Fibroblast of pulmonary artery (primary cell): ENCODE measurements around the gene TRIO.

Experiments
- DNase-seq: peaks from one replicate; pipeline ENCODE4 v3.0.0-alpha.2; 2010; ENCODE audit warnings: low read depth
- H3K4me3 ChIP-seq: replicated peaks from 2 replicates; pipeline ENCODE4 v1.5.1; 2011; ENCODE audit warnings: low read depth, mild to moderate bottlenecking, control low read depth, low read length, moderate library complexity
- TF ChIP-seq, protein P1 (sequence below): IDR thresholded peaks from 2 replicates; pipeline ENCODE4 v1.5.1; 2011; ENCODE audit warnings: mild to moderate bottlenecking, control low read depth, low read length, inconsistent platforms; ENCODE audit errors: missing control alignments

The TRIO gene

DNA sequence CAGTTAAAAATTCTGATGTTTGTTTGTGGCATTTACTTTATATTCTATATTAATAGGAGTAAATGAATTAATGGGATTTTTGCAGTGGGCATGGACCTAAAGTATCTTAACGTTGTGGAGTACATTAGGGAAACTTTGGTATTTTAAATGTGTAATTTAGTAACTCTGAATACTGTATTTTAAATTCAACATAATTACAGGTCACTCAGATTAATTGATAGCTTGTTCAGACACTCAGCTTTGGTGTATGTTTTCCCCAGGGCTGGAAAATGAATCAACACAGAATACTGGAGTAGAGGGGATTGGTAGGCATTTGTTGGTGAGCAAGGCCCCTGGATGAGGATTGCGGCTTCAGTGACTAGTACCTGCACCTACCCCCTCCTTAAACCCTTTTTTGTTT is 117.5 kb downstream of the TRIO start:
- no peak for DNase-seq
- TF ChIP-seq, protein P1, sequence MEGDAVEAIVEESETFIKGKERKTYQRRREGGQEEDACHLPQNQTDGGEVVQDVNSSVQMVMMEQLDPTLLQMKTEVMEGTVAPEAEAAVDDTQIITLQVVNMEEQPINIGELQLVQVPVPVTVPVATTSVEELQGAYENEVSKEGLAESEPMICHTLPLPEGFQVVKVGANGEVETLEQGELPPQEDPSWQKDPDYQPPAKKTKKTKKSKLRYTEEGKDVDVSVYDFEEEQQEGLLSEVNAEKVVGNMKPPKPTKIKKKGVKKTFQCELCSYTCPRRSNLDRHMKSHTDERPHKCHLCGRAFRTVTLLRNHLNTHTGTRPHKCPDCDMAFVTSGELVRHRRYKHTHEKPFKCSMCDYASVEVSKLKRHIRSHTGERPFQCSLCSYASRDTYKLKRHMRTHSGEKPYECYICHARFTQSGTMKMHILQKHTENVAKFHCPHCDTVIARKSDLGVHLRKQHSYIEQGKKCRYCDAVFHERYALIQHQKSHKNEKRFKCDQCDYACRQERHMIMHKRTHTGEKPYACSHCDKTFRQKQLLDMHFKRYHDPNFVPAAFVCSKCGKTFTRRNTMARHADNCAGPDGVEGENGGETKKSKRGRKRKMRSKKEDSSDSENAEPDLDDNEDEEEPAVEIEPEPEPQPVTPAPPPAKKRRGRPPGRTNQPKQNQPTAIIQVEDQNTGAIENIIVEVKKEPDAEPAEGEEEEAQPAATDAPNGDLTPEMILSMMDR: no peak
- no peak overlapping the region for H3K4me3 ChIP-seq

DNA sequence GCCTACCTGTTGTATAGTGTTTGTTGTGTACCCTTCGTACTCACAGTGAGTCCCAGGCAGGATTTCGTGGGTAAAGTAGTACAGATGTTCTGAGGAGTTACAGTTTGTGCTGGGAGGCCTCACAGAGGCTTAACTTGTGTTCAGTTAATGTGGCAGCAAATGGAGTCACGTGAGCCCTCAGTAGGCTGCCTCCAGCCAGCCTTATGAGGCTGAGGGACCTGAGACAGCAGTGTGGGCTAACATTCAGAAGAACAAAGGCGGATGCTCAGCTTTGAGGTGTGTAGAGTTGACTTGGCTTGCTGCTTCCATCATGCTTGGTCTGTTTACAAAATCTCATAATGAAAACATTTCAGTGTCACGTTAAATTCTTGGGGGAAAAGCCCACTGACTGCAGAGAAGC is 118.1 kb downstream of the TRIO start:
- no peak overlapping the region for H3K4me3 ChIP-seq
- no peak for DNase-seq
- TF ChIP-seq, protein P1: no peak

DNA sequence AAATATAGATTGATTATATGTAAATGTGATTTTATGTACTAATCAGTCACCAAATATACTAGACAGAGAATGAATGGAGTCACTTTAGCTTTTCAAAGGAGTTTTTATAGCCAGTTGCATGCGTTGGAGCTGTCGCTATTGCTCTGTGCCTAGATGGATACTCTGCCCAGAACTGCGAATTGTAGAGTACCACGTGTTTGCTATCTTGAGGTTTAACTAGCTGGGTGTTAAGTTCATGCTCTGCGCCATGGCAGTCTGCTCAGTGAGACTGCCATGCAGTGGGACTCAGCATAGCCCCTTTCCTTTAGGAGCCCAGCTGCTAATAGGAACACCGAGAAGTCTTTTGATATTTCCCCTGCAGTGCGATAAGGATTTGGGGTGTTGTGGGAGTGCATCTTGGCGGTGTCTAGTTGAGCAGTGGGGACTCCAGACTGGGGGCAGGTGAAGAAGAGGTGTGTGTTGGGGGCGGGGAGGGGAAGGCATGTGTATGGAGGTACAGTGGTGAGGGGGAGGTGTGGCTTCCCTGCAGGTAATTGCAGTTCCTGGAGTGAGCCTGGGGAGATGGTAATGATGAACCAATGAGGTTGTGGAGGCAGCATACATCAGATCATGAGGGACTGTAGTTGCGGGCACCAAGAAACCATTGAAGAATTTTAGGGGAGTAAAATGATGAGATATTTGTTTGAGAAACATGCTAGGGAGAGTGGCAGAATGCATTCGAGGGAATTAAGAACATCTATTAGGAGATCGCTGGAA is 118.9 kb downstream of the TRIO start:
- DNase-seq: no peak
- H3K4me3 ChIP-seq: no peak overlapping the region
- TF ChIP-seq, protein P1: no peak

DNA sequence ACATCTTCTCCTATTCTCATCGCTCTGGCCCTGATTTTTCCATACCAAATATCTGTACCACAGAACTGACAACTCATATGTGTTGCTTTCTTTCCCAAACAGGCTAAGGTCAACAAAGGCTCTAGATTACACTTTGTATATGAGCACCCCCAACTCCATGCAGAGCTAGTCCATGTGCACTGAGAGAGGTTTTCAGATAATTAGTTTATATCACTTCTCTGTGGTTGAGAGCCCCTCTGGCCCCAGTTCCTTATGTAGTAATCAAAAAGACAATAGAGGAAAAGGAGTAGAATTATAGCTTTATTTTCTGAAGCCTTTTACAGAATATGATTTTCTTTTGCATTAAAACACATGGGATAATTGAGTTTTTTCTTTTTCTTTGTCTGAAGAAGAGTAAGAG is 120.0 kb downstream of the TRIO start:
- H3K4me3 ChIP-seq: no peak overlapping the region
- DNase-seq: no peak
- TF ChIP-seq, protein P1: no peak

DNA sequence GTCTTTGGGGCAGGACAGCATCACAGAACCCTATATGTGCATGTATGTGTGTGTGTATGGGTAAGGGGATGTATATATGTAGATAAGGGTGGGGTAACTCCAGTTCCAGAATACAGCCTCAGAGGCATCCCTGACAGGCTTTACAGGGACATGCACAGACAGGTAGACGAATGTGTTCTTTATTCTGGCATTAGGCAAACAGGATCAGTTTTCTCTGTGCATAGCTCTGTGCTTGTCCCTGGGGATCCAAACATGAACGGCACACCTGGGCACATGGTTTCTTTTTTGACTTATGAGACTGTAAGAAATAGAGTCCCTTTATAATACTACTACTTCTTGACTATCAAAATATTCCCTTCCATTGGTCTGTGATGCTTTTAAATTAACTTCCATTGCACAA is 120.6 kb downstream of the TRIO start:
- DNase-seq: no peak
- TF ChIP-seq, protein P1: no peak
- H3K4me3 ChIP-seq: no peak overlapping the region

DNA sequence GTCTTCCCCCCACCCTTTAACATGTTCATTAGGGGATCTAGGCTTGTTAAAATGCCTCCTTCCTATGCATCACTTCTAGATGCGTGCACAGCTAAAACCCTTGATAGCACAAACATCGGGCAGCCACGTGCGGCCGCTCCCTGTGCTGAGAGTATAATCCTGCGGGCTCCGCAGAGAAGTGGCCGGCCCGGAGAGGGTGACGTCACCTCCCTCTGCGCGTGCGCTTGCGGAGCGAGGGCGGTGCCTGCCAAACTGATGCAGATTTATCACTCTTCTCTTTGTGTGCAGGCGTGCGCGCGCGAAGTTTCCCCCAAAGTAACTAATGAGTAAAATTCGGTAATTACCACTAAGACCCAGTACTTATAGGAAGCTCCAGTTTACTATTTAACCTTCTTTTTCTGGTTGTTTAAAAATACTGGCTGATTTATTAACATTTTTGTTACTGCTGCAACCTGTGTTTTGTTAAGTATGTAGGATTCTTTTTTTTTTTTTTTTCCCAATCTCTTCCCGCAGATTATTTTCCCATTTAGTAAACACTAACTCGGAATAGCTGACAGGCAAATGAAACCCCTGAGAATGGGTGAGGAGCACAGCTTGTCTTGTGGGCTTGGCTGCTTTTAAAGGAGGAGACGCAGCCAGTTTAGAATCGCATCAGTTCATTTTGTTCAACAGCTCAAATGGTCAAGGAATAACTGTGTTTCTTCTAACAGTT is 121.6 kb downstream of the TRIO start:
- DNase-seq: peak; percentile 92
- H3K4me3 ChIP-seq: peak overlapping the region; percentile 43
- TF ChIP-seq, protein P1: no peak

DNA sequence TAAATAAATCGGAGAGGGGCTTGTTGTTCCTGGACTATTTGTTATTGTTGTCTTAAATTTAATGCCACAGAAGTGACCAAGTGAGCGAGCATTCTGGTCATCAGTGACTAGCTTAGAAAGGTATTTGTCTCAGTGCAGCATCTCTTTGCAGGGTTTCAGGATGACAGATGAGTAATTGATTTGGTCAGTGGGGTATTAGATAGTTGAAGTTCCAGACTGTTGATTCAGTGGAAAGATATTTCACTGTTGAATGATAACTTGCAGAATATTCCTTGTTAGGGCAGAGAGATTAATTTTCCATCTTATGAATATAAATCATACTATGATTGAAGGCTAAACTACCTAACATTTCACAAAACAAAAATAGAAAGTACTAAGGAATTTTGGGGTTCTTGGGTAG is 122.4 kb downstream of the TRIO start:
- DNase-seq: peak; percentile 79
- TF ChIP-seq, protein P1: no peak
- H3K4me3 ChIP-seq: no peak overlapping the region
